Kidney (tissue), 14 donors: ENCODE data around the gene TAF5L. TPM values are rescaled to one million over a fixed set of nuclear protein-coding genes. Genes with fewer than 3 reads are reported as not detected.

Source experiments
- DNase-seq, 5 donors: peaks; one replicate each; pipeline ENCODE4 v3.0.0-alpha.2; 2013 to 2020
- FAIRE-seq: peaks from 2 replicates; lab custom pipeline; 2012; peaks lifted over from hg19 to GRCh38; lab: Jason Lieb, UNC
- H3K27ac ChIP-seq, 2 donors: one replicate each; pipeline ENCODE4 v1.7.0; 2013; ENCODE audit warnings: low read depth in 2 of 2, low read length in 2 of 2, inconsistent platforms in 1 of 2
- H3K27me3 ChIP-seq: one replicate; pipeline ENCODE4 v1.7.1; 2013; ENCODE audit warnings: low read length, inconsistent platforms; ENCODE audit not compliant: control insufficient read depth, insufficient read depth
- H3K36me3 ChIP-seq, 3 donors: one replicate each; pipeline versions ENCODE4 v1.7.0 to v1.7.1; 2013; ENCODE audit warnings: low read length in 3 of 3, control low read depth in 1 of 3, inconsistent platforms in 1 of 3; ENCODE audit not compliant: insufficient read depth in 3 of 3, control insufficient read depth in 2 of 3
- H3K4me1 ChIP-seq, 3 donors: one replicate each; pipeline versions ENCODE4 v1.7.0 to v1.7.1; 2013; ENCODE audit warnings: low read length in 3 of 3, inconsistent platforms in 1 of 3, low read depth in 1 of 3; ENCODE audit not compliant: control insufficient read depth in 2 of 3, insufficient read depth in 2 of 3
- H3K4me3 ChIP-seq, 3 donors: one replicate each; pipeline versions ENCODE4 v1.7.0 to v1.8.1; 2013; ENCODE audit warnings: low read length in 3 of 3, control low read depth in 1 of 3, inconsistent platforms in 1 of 3
- H3K9ac ChIP-seq, 3 donors: one replicate each; pipeline versions ENCODE4 v1.7.0 to v1.7.1; 2013; ENCODE audit warnings: low read length in 3 of 3, control low read depth in 1 of 3, inconsistent platforms in 1 of 3
- H3K9me3 ChIP-seq, 3 donors: one replicate each; pipeline versions ENCODE4 v1.7.0 to v1.7.1; 2013; ENCODE audit warnings: low read length in 3 of 3, control low read depth in 1 of 3, inconsistent platforms in 1 of 3; ENCODE audit not compliant: control insufficient read depth in 2 of 3, insufficient read depth in 1 of 3
- intact Hi-C: fragments of 100-400 bp; cut with DNase I; formaldehyde crosslinking; loops from one replicate; pipeline ENCODE4 v1.11.1; 2022
- polyA plus RNA-seq: library from polyadenylated mRNA; stranded (reverse); fragments of 350-450 nt; fragmentation: Illumina TruSeq; extraction: RNeasy Lipid Tissue Mini Kit (QIAGEN cat#74804); gene quantifications from one replicate; pipeline ENCODE4 v1.2.3, GENCODE V29; 2014; ENCODE audit warnings: low read depth, low replicate concordance; ENCODE audit not compliant: insufficient read depth
- total RNA-seq: library from RNA; stranded (reverse); fragmentation: NEBNext Ultra II Directional; extraction: Animal tissue kit (Norgen Biotek cat#: 25700); gene quantifications from one replicate; pipeline ENCODE4 v1.2.1, GENCODE V29; 2021
- TF ChIP-seq, protein P1 (sequence below): IDR thresholded peaks from 3 replicates; pipeline ENCODE4 v1.5.1; 2012; ENCODE audit warnings: mild to moderate bottlenecking, moderate library complexity, borderline replicate concordance; ENCODE audit not compliant: insufficient read depth; ENCODE audit errors: extremely low read depth
- donor health status: control.
- donor health status: control.
- donor health status: control.
- donor health status: control.
- donor health status: control.
- donor health status: DM: yes; HTN: yes; CAD: no.
- donor health status: Normal renal cell carcinoma (clear cell type).

Gene TAF5L
- total and polyA plus RNA-seq, 2 donors from 2014 or later: 7.1 to 19.6 TPM

DNA sequence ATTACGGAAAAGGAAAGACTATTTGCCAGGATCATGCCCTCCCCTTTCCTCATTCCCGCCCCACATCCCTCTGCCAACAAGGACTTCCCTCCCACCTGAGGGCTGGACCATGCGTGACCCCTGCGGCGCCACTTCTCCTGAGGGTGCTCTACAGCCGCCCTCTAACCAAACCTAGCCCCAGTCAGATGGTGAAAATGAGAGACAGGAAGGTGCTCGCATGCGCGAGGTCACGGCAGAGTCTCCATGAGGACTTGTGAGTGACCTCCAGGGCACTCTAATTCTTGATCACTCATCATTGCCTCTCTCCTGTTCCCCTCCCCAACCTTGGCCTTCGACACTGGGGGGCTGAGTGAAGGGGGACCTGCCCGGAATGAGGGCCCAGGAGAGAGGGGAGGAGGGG, 32.1 kb downstream of the TAF5L start:
- TF ChIP-seq, protein P1, sequence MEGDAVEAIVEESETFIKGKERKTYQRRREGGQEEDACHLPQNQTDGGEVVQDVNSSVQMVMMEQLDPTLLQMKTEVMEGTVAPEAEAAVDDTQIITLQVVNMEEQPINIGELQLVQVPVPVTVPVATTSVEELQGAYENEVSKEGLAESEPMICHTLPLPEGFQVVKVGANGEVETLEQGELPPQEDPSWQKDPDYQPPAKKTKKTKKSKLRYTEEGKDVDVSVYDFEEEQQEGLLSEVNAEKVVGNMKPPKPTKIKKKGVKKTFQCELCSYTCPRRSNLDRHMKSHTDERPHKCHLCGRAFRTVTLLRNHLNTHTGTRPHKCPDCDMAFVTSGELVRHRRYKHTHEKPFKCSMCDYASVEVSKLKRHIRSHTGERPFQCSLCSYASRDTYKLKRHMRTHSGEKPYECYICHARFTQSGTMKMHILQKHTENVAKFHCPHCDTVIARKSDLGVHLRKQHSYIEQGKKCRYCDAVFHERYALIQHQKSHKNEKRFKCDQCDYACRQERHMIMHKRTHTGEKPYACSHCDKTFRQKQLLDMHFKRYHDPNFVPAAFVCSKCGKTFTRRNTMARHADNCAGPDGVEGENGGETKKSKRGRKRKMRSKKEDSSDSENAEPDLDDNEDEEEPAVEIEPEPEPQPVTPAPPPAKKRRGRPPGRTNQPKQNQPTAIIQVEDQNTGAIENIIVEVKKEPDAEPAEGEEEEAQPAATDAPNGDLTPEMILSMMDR: no peak
- intact Hi-C loops: no loop called here
- H3K9ac ChIP-seq: no peak overlapping the region
- FAIRE-seq: no peak
- no peak overlapping the region for H3K4me3 ChIP-seq
- no peak for DNase-seq
- H3K27me3 ChIP-seq: no peaks in the 10 kb centered on the region
- H3K27ac ChIP-seq: no peak overlapping the region
- peaks cover 0 to 13% (median 9%) of the 10 kb centered on the region in 3 donors for H3K36me3 ChIP-seq
- H3K4me1 ChIP-seq: no peaks in the 10 kb centered on the region
- H3K9me3 ChIP-seq: no peaks in the 10 kb centered on the region

DNA sequence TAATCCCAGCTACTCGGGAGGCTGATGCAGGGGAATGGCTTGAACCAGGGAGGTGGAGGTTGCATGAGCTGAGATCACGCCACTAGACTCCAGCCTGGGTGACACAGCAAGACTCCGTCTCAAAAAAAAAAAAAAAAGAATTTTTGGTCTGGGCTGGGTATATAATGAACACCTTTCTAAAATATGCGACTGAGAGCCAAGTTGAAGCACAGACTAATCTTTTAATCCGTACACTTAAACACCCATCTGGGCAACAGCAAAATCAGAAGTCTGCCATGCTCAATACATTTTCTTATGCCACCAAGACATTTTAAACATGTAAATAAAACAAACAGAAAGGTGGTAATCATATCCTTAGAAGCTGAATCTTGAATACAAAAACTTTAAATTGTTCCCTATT, 35.8 kb downstream of the TAF5L start:
- Histone ChIP-seq H3K9ac (no peak overlapping the region), H3K36me3 (peaks cover 0 to 13% (median 9%) of the 10 kb centered on the region in 3 donors), H3K27ac (no peak overlapping the region), H3K9me3 (no peaks in the 10 kb centered on the region), H3K27me3 (no peaks in the 10 kb centered on the region), H3K4me1 (no peaks in the 10 kb centered on the region), H3K4me3 (no peak overlapping the region)
- DNase-seq: no peak
- intact Hi-C loops: no loop called here
- TF ChIP-seq, protein P1: no peak
- no peak for FAIRE-seq

DNA sequence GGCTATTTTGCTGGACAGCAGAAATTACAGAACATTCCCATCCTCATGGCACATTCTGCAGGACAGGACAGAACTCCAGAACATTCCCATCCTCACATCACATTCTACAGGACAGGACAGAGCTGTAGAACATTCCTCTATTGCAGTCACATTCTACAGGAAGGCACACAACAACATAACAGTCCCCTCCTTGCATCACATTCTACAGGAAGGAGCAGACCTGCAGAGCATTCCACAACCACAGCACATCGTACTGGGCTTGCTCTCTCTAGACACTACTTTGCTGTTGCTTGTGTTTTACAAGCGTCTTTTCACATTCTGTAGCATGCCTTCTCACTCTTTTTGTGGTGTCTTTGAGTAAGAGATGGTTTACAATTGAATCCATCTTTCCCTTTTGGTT, 40.6 kb downstream of the TAF5L start:
- TF ChIP-seq, protein P1: no peak
- intact Hi-C loops: no loop called here
- Histone ChIP-seq H3K9ac (no peak overlapping the region), H3K4me1 (no peaks in the 10 kb centered on the region), H3K27me3 (no peaks in the 10 kb centered on the region), H3K9me3 (no peaks in the 10 kb centered on the region), H3K27ac (no peak overlapping the region), H3K4me3 (no peak overlapping the region), H3K36me3 (no peaks in the 10 kb centered on the region)
- DNase-seq (no peak), FAIRE-seq (no peak)

DNA sequence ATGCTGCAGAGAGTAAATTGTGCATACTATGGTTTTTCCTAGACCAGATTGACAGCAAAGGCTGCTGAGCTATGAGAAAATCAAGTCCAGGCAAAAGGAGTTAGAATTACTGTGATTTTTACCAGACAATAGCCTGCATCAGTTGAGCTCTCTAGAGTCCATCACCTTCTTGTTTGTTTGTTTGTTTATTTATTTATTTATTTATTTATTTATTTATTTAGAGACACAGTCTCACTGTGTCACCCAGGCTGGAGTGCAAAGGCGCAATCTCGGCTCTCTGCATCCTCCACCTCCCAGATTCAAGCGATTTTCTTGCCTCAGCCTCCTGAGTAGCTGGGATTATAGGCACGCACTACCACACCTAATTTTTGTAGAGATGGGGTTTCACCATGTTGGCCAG, 43.2 kb downstream of the TAF5L start:
- intact Hi-C loops: no loop called here
- FAIRE-seq (no peak), DNase-seq (no peak)
- Histone ChIP-seq H3K9me3 (no peaks in the 10 kb centered on the region), H3K9ac (no peak overlapping the region), H3K27me3 (no peaks in the 10 kb centered on the region), H3K4me3 (no peak overlapping the region), H3K27ac (no peak overlapping the region), H3K36me3 (no peaks in the 10 kb centered on the region), H3K4me1 (peaks cover 0 to 6% (median 0%) of the 10 kb centered on the region in 3 donors)
- TF ChIP-seq, protein P1: no peak
